Parathyroid adenoma (tissue), 2 donors: Measurements from ENCODE around the gene APBA2.
A peak's percentile ranks its signal among the peaks of the same experiment; 100 is the strongest.

Experiments
- H2AFZ ChIP-seq: fragments of 300-600 bp; sonication (generic); one replicate; pipeline ENCODE4 v1.7.0; 2017; ENCODE audit warnings: antibody characterized with exemption, mild to moderate bottlenecking
- H3K27ac ChIP-seq: fragments of 300-600 bp; sonication (generic); one replicate; pipeline ENCODE4 v1.7.0; 2017
- H3K27me3 ChIP-seq: fragments of 300-600 bp; sonication (generic); one replicate; pipeline ENCODE4 v1.7.0; 2017; ENCODE audit warnings: low read length; ENCODE audit not compliant: control insufficient read depth, insufficient read depth
- H3K36me3 ChIP-seq: fragments of 300-600 bp; sonication (generic); one replicate; pipeline ENCODE4 v1.7.0; 2017; ENCODE audit warnings: low read length; ENCODE audit not compliant: control insufficient read depth, insufficient read depth
- H3K4me1 ChIP-seq: fragments of 300-600 bp; sonication (generic); one replicate; pipeline ENCODE4 v1.7.0; 2017; ENCODE audit warnings: control low read depth
- H3K4me2 ChIP-seq: fragments of 300-600 bp; sonication (generic); one replicate; pipeline ENCODE4 v1.7.0; 2017; ENCODE audit warnings: low read length
- H3K4me3 ChIP-seq: fragments of 300-600 bp; sonication (generic); one replicate; pipeline ENCODE4 v1.7.0; 2017; ENCODE audit warnings: low read depth, low read length
- H3K79me2 ChIP-seq: fragments of 300-600 bp; sonication (generic); one replicate; pipeline ENCODE4 v1.7.0; 2017; ENCODE audit warnings: control low read depth
- H3K9ac ChIP-seq: fragments of 300-600 bp; sonication (generic); one replicate; pipeline ENCODE4 v1.7.0; 2017; ENCODE audit warnings: mild to moderate bottlenecking
- H3K9me3 ChIP-seq: fragments of 300-600 bp; sonication (generic); one replicate; pipeline ENCODE4 v1.7.0; 2017; ENCODE audit warnings: low read length; ENCODE audit not compliant: control insufficient read depth
- TF ChIP-seq, protein P1 (sequence below): fragments of 300-600 bp; sonication (generic); IDR thresholded peaks from one replicate; pipeline ENCODE4 v1.7.0; 2017; ENCODE audit warnings: antibody characterized with exemption, mild to moderate bottlenecking
- donor health status: primary hyperparathyroidism.

The APBA2 gene

GRCh38 chr15:28913171-28913765, 27.5 kb downstream of the APBA2 start:
- no peak overlapping the region for H3K4me2 ChIP-seq
- H3K4me3 ChIP-seq = no peak overlapping the region
- H2AFZ ChIP-seq = no peak overlapping the region
- H3K9ac ChIP-seq = no peak overlapping the region
- H3K27ac ChIP-seq = no peak overlapping the region
- H3K9me3 ChIP-seq = no peaks in the 10 kb centered on the region
- H3K4me1 ChIP-seq = no peaks in the 10 kb centered on the region
- H3K36me3 ChIP-seq = no peaks in the 10 kb centered on the region
- TF ChIP-seq, protein P1, sequence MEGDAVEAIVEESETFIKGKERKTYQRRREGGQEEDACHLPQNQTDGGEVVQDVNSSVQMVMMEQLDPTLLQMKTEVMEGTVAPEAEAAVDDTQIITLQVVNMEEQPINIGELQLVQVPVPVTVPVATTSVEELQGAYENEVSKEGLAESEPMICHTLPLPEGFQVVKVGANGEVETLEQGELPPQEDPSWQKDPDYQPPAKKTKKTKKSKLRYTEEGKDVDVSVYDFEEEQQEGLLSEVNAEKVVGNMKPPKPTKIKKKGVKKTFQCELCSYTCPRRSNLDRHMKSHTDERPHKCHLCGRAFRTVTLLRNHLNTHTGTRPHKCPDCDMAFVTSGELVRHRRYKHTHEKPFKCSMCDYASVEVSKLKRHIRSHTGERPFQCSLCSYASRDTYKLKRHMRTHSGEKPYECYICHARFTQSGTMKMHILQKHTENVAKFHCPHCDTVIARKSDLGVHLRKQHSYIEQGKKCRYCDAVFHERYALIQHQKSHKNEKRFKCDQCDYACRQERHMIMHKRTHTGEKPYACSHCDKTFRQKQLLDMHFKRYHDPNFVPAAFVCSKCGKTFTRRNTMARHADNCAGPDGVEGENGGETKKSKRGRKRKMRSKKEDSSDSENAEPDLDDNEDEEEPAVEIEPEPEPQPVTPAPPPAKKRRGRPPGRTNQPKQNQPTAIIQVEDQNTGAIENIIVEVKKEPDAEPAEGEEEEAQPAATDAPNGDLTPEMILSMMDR = peak; percentile 33
- no peaks in the 10 kb centered on the region for H3K79me2 ChIP-seq
- no peaks in the 10 kb centered on the region for H3K27me3 ChIP-seq

GRCh38 chr15:28914046-28914445, 28.3 kb downstream of the APBA2 start:
- no peaks in the 10 kb centered on the region for H3K9me3 ChIP-seq
- no peak overlapping the region for H3K4me2 ChIP-seq
- TF ChIP-seq, protein P1 = no peak
- no peaks in the 10 kb centered on the region for H3K4me1 ChIP-seq
- H3K79me2 ChIP-seq = no peaks in the 10 kb centered on the region
- no peak overlapping the region for H2AFZ ChIP-seq
- no peaks in the 10 kb centered on the region for H3K36me3 ChIP-seq
- no peak overlapping the region for H3K27ac ChIP-seq
- no peak overlapping the region for H3K9ac ChIP-seq
- H3K27me3 ChIP-seq = no peaks in the 10 kb centered on the region
- H3K4me3 ChIP-seq = no peak overlapping the region

DNA sequence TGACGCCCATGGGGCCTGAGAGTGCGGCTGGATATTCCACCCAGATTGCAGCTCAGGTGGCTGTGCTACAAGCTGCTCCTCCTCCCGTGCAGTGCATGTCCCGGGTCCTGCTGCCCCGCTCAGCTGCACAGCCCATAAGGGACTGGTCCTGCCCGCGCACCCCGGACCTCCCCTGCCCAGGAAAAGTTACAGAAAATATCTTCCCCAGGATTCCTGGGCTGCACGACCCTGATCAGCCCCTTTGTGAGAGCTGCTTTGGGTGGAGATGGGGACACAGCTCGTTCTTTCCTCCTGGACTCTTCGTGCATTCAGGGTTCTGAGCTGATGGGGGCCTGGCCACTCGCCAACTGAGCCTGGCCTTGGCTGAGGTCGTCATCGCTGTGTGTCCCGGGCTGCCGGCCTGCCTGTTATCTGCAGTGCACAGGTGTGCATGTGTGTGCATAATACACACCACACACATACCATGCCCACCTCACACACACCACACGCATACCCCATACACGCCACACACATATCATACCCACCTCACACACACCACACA, 28.8 kb downstream of the APBA2 start:
- TF ChIP-seq, protein P1 = no peak
- Histone ChIP-seq H3K4me3 (no peak overlapping the region), H3K4me1 (no peaks in the 10 kb centered on the region), H3K27ac (no peak overlapping the region), H3K4me2 (no peak overlapping the region), H3K36me3 (no peaks in the 10 kb centered on the region), H2AFZ (no peak overlapping the region), H3K9ac (no peak overlapping the region), H3K9me3 (no peaks in the 10 kb centered on the region), H3K27me3 (no peaks in the 10 kb centered on the region), H3K79me2 (no peaks in the 10 kb centered on the region)

- Histone ChIP-seq H2AFZ (no peak overlapping the region), H3K4me1 (no peaks in the 10 kb centered on the region), H3K9ac (no peak overlapping the region), H3K36me3 (no peaks in the 10 kb centered on the region), H3K79me2 (no peaks in the 10 kb centered on the region), H3K27me3 (no peaks in the 10 kb centered on the region), H3K4me3 (no peak overlapping the region), H3K4me2 (no peak overlapping the region), H3K27ac (no peak overlapping the region), H3K9me3 (no peaks in the 10 kb centered on the region)
- TF ChIP-seq, protein P1 = no peak
Observed at GRCh38 chr15:28915041-28915810, 29.5 kb downstream of the APBA2 start.
